Lung (tissue), 12 donors: ENCODE measurements around the gene ALPL. TPM values are rescaled to one million over a fixed set of nuclear protein-coding genes. Genes with fewer than 3 reads are reported as not detected.

Experiments
- ATAC-seq: fragments of 200-7000 bp; cut with Tn5 transposase; one replicate; pipeline ENCODE4 v1.9.1; 2020; ENCODE audit warnings: moderate number of reproducible peaks; ENCODE audit not compliant: insufficient read depth, low FRiP score
- DNase-seq, 3 donors: peaks; one replicate each; pipeline ENCODE4 v3.0.0-alpha.2; 2013 to 2017
- H3K27ac ChIP-seq, 2 donors: one replicate each; pipeline ENCODE4 v1.5.1; 2013; ENCODE audit warnings: mild to moderate bottlenecking in 2 of 2, moderate library complexity in 2 of 2, control low read depth in 1 of 2, inconsistent platforms in 1 of 2, low read depth in 1 of 2, low read length in 1 of 2
- H3K27me3 ChIP-seq, 3 donors: one replicate each; pipeline ENCODE4 v1.5.1; 2013; ENCODE audit warnings: low read length in 2 of 3; ENCODE audit not compliant: control insufficient read depth in 3 of 3, insufficient read depth in 3 of 3
- H3K36me3 ChIP-seq, 4 donors: one replicate each; pipeline ENCODE4 v1.5.1; 2013; ENCODE audit warnings: low read length in 4 of 4, mild to moderate bottlenecking in 1 of 4, moderate library complexity in 1 of 4; ENCODE audit not compliant: control insufficient read depth in 4 of 4, insufficient read depth in 4 of 4
- H3K4me1 ChIP-seq, 5 donors: one replicate each; pipeline ENCODE4 v1.5.1; 2013; ENCODE audit warnings: low read length in 5 of 5, mild to moderate bottlenecking in 2 of 5, moderate library complexity in 1 of 5; ENCODE audit not compliant: control insufficient read depth in 5 of 5, insufficient read depth in 5 of 5
- H3K4me3 ChIP-seq: one replicate; pipeline ENCODE4 v1.5.1; 2013; ENCODE audit warnings: mild to moderate bottlenecking, control low read depth, moderate library complexity
- H3K9ac ChIP-seq, 2 donors: one replicate each; pipeline ENCODE4 v1.5.1; 2013; ENCODE audit warnings: low read length in 2 of 2, control low read depth in 1 of 2; ENCODE audit not compliant: insufficient read depth in 1 of 2
- H3K9me3 ChIP-seq, 4 donors: one replicate each; pipeline ENCODE4 v1.5.1; 2013; ENCODE audit warnings: low read length in 3 of 4, mild to moderate bottlenecking in 1 of 4, moderate library complexity in 1 of 4; ENCODE audit not compliant: control insufficient read depth in 4 of 4, insufficient read depth in 3 of 4
- WGBS, 2 donors: extraction: QIAGEN DNeasy Blood & Tissue Kit; methylation state at CpG; one replicate each; pipeline ENCODE4 v1.1.7; 2013; 5-methylcytosine and 5-hydroxymethylcytosine counted together
- polyA plus RNA-seq, 2 donors: library from polyadenylated mRNA; stranded (reverse); fragments of 200-250 nt; gene quantifications; one replicate each; pipeline ENCODE4 v1.2.1, GENCODE V29; 2013
- total RNA-seq, 2 donors: library from RNA; depleted of rRNA in 1 of 2; stranded (reverse); fragments of >200 nt in 1 of 2; gene quantifications; one replicate each; pipeline ENCODE4 v1.2.1, GENCODE V29; 2014 to 2021
- TF ChIP-seq, protein P1 (sequence below): IDR thresholded peaks from 2 replicates; pipeline ENCODE4 v1.5.1; 2012; ENCODE audit warnings: mild to moderate bottlenecking; ENCODE audit errors: control extremely low read depth, extremely low read depth
- donor health status: control.
- donor health status: control.
- donor health status: Bipolar disorder and iron deficiency.
- donor health status: healthy.
- donor health status: DM: yes; HTN: yes; CAD: no.

The ALPL gene
- total and polyA plus RNA-seq, 4 donors = 38.6 to 242 (median 230) TPM

DNA sequence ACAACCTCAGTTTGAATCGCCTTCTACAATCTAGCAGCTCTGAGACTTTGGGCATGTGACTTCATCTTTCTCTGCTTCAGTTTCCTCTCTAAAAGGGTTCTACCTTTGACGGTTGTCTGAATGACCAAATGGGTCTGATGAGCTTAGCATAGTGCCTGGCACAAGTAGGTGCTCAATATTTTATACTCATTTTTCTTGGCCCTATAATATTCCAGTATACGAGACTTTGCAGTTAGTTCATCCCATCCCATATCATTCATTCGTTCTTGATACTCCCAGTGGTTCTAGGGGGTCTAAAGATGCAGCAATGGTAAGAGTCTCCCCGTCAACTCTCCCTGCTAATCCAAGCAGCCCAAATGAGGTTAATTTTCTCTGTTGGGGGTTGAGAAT, 67.6 kb downstream of the ALPL start:
- H3K4me3 ChIP-seq = no peak overlapping the region
- TF ChIP-seq, protein P1, sequence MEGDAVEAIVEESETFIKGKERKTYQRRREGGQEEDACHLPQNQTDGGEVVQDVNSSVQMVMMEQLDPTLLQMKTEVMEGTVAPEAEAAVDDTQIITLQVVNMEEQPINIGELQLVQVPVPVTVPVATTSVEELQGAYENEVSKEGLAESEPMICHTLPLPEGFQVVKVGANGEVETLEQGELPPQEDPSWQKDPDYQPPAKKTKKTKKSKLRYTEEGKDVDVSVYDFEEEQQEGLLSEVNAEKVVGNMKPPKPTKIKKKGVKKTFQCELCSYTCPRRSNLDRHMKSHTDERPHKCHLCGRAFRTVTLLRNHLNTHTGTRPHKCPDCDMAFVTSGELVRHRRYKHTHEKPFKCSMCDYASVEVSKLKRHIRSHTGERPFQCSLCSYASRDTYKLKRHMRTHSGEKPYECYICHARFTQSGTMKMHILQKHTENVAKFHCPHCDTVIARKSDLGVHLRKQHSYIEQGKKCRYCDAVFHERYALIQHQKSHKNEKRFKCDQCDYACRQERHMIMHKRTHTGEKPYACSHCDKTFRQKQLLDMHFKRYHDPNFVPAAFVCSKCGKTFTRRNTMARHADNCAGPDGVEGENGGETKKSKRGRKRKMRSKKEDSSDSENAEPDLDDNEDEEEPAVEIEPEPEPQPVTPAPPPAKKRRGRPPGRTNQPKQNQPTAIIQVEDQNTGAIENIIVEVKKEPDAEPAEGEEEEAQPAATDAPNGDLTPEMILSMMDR = no peak
- no peak overlapping the region for H3K9ac ChIP-seq
- peaks cover 0 to 3% (median 0%) of the 10 kb centered on the region in 3 donors for H3K27me3 ChIP-seq
- WGBS, 2 donors = 92 to 93% methylated on average over 5 of the region's 5 CpGs
- H3K27ac ChIP-seq = no peak overlapping the region
- ATAC-seq (no peak), DNase-seq (no peak)
- peaks cover 0 to 10% (median 8%) of the 10 kb centered on the region in 5 donors for H3K4me1 ChIP-seq
- peaks cover 0 to 3% (median 0%) of the 10 kb centered on the region in 4 donors for H3K9me3 ChIP-seq
- H3K36me3 ChIP-seq = no peaks in the 10 kb centered on the region

DNA sequence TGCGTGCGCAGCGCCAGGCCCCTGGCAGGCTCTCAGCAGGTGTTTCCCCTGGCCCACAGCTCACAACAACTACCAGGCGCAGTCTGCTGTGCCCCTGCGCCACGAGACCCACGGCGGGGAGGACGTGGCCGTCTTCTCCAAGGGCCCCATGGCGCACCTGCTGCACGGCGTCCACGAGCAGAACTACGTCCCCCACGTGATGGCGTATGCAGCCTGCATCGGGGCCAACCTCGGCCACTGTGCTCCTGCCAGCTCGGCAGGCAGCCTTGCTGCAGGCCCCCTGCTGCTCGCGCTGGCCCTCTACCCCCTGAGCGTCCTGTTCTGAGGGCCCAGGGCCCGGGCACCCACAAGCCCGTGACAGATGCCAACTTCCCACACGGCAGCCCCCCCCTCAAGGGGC, 68.1 kb downstream of the ALPL start:
- Histone ChIP-seq H3K4me3 (no peak overlapping the region), H3K27me3 (peaks cover 0 to 3% (median 0%) of the 10 kb centered on the region in 3 donors), H3K4me1 (peaks cover 0 to 10% (median 8%) of the 10 kb centered on the region in 5 donors), H3K36me3 (no peaks in the 10 kb centered on the region), H3K9ac (no peak overlapping the region), H3K27ac (no peak overlapping the region), H3K9me3 (peaks cover 0 to 2% (median 0%) of the 10 kb centered on the region in 4 donors)
- no peak for ATAC-seq
- WGBS, 2 donors = 92 to 94% methylated on average over 22 to 26 of the region's 26 CpGs
- TF ChIP-seq, protein P1 = no peak
- no peak for DNase-seq

- H3K4me3 ChIP-seq = no peak overlapping the region
- H3K9ac ChIP-seq = no peak overlapping the region
- H3K9me3 ChIP-seq = no peaks in the 10 kb centered on the region
- no peak for DNase-seq
- H3K27ac ChIP-seq = no peak overlapping the region
- WGBS, 2 donors = 93% methylated on average over 9 of the region's 9 CpGs
- TF ChIP-seq, protein P1 = no peak
- H3K27me3 ChIP-seq = peaks cover 0 to 3% (median 0%) of the 10 kb centered on the region in 3 donors
- H3K4me1 ChIP-seq = peaks cover 0 to 10% (median 8%) of the 10 kb centered on the region in 5 donors
- no peak for ATAC-seq
- no peaks in the 10 kb centered on the region for H3K36me3 ChIP-seq
Measured at GRCh38 chr1:21577933-21578332, 68.7 kb downstream of the ALPL start.

GRCh38 chr1:21579791-21580190, 70.6 kb downstream of the ALPL start:
- H3K27me3 ChIP-seq = peaks cover 0 to 3% (median 0%) of the 10 kb centered on the region in 3 donors
- TF ChIP-seq, protein P1 = no peak
- no peak for DNase-seq
- no peak for ATAC-seq
- no peaks in the 10 kb centered on the region for H3K9me3 ChIP-seq
- H3K4me3 ChIP-seq = no peak overlapping the region
- no peak overlapping the region for H3K9ac ChIP-seq
- WGBS, 2 donors = 48 to 58% methylated on average over 3 of the region's 3 CpGs
- no peaks in the 10 kb centered on the region for H3K36me3 ChIP-seq
- H3K27ac ChIP-seq = no peak overlapping the region
- peaks cover 0 to 8% (median 2%) of the 10 kb centered on the region in 5 donors for H3K4me1 ChIP-seq
